GM12878 (cell line): ENCODE measurements around the gene SLC29A2. TPM values are rescaled to one million over a fixed set of nuclear protein-coding genes. Genes with fewer than 3 reads are reported as not detected.
A peak's percentile ranks its signal among the peaks of the same experiment; 100 is the strongest.

Source experiments
- BMI1 ChIP-seq: fragments of 450-650 bp; IDR thresholded peaks from 2 replicates; pipeline ENCODE4 v1.6.1; 2016; ENCODE audit warnings: mild to moderate bottlenecking, moderate library complexity, borderline replicate concordance
- BRCA1 ChIP-seq: IDR thresholded peaks from 2 replicates; pipeline ENCODE4 v1.6.1; 2011; ENCODE audit warnings: low read depth, low read length, improper control_type of control experiment
- CBX3 ChIP-seq: fragments of 200-600 bp; sonication (generic); IDR thresholded peaks from 2 replicates; pipeline ENCODE4 v1.6.1; 2016; ENCODE audit warnings: low read depth, borderline replicate concordance
- CREB1 ChIP-seq: IDR thresholded peaks from 2 replicates; pipeline ENCODE4 v1.6.1; 2012; ENCODE audit warnings: low read depth, mild to moderate bottlenecking, inconsistent platforms
- GABPA ChIP-seq: IDR thresholded peaks from 2 replicates; pipeline ENCODE4 v1.6.1; 2014; ENCODE audit warnings: antibody characterized with exemption, low read depth, mild to moderate bottlenecking, inconsistent platforms
- IKZF2 ChIP-seq, 2 experiments: fragments of 450-650 bp; IDR thresholded peaks; 2 replicates each; pipeline ENCODE4 v1.6.1; 2017; ENCODE audit warnings: mild to moderate bottlenecking in 2 of 2, moderate library complexity in 2 of 2
- JUNB ChIP-seq: IDR thresholded peaks from 2 replicates; pipeline ENCODE4 v1.6.1; 2016; ENCODE audit warnings: antibody characterized with exemption, mild to moderate bottlenecking
- KAT2A ChIP-seq: conservative IDR thresholded peaks from 2 replicates; pipeline ENCODE4 v1.6.1; 2011; ENCODE audit warnings: low read depth, low read length; ENCODE audit not compliant: control insufficient read depth
- KLF5 ChIP-seq: fragments of 450-650 bp; IDR thresholded peaks from 2 replicates; pipeline ENCODE4 v1.6.1; 2014; ENCODE audit warnings: mild to moderate bottlenecking; ENCODE audit not compliant: partially characterized antibody
- LARP7 ChIP-seq: fragments of 450-650 bp; IDR thresholded peaks from 2 replicates; pipeline ENCODE4 v1.6.1; 2017; ENCODE audit warnings: mild to moderate bottlenecking
- MYC ChIP-seq: IDR thresholded peaks from 2 replicates; pipeline ENCODE4 v1.6.1; 2011; ENCODE audit warnings: mild to moderate bottlenecking, low read length, moderate library complexity, inconsistent platforms; ENCODE audit not compliant: insufficient read depth, insufficient replicate concordance, insufficient read length, severe bottlenecking
- PAX8 ChIP-seq: fragments of 450-650 bp; IDR thresholded peaks from 2 replicates; pipeline ENCODE4 v1.6.1; 2017; ENCODE audit warnings: mild to moderate bottlenecking, moderate library complexity
- POLR2A ChIP-seq: IDR thresholded peaks from 2 replicates; pipeline ENCODE4 v1.6.1; 2011; ENCODE audit warnings: low read depth, mild to moderate bottlenecking, low read length
- RB1 ChIP-seq: fragments of 450-650 bp; formaldehyde crosslinking; IDR thresholded peaks from 2 replicates; pipeline ENCODE4 v1.6.1; 2017; ENCODE audit warnings: mild to moderate bottlenecking, borderline replicate concordance
- RBBP5 ChIP-seq: fragments of 200-600 bp; sonication (generic); conservative IDR thresholded peaks from 2 replicates; pipeline ENCODE4 v1.6.1; 2016
- SRF ChIP-seq, 2 experiments: IDR thresholded peaks; 2 replicates each; pipeline ENCODE4 v1.6.1; 2011; ENCODE audit warnings: low read depth in 2 of 2, low read length in 2 of 2, mild to moderate bottlenecking in 1 of 2, moderate library complexity in 1 of 2
- TBL1XR1 ChIP-seq: IDR thresholded peaks from 2 replicates; pipeline ENCODE4 v1.6.1; 2012; ENCODE audit warnings: low read depth, low read length, improper control_type of control experiment
- TCF12 ChIP-seq: IDR thresholded peaks from 2 replicates; pipeline ENCODE4 v1.6.1; 2011; ENCODE audit warnings: low read depth, mild to moderate bottlenecking, low read length
- polyA plus RNA-seq, 11 experiments: library from polyadenylated mRNA; depleted of rRNA in 4 of 11; unstranded in 6 of 11; stranded (reverse) in 5 of 11; fragments of >200 nt; fragmentation: Nextera tagmentation in 4 of 11; fragmentation: Illumina TruSeq in 1 of 11; extraction: Ambion mirVana in 4 of 11; extraction: Trizol in 1 of 11; gene quantifications; 1 replicate in 1 of 11; 2 replicates in 10 of 11; pipeline versions ENCODE4 v1.2.1 to v1.2.3, GENCODE V29; 2011 to 2016; ENCODE audit warnings: inconsistent platforms in 2 of 11, missing spikeins in 2 of 11, low read depth in 1 of 11
- total RNA-seq, 4 experiments: library from RNA; depleted of rRNA in 3 of 4; stranded (reverse); fragments of >200 nt in 3 of 4; fragmentation: Illumina TruSeq in 1 of 4; extraction: Trizol in 1 of 4; gene quantifications; 2 replicates each; pipeline versions ENCODE4 v1.2.1 to v1.2.3, GENCODE V29; 2013 to 2021
- TF ChIP-seq, protein P1 (sequence below): fragments of 450-650 bp; formaldehyde crosslinking; IDR thresholded peaks from 2 replicates; pipeline ENCODE4 v1.4.0; 2022; ENCODE audit warnings: mild to moderate bottlenecking, moderate library complexity
- TF ChIP-seq, protein P2 (sequence below): fragments of 450-650 bp; IDR thresholded peaks from 2 replicates; pipeline ENCODE4 v1.6.1; 2016; ENCODE audit warnings: mild to moderate bottlenecking
- TF ChIP-seq, protein P3 (sequence below): fragments of 150-350 bp; IDR thresholded peaks from 2 replicates; pipeline ENCODE4 v1.6.1; 2016; ENCODE audit warnings: low read depth, low read length
- TF ChIP-seq, protein P4 (sequence below): IDR thresholded peaks from 2 replicates; pipeline ENCODE4 v1.6.1; 2011; ENCODE audit warnings: borderline replicate concordance, low read depth, mild to moderate bottlenecking, moderate library complexity, low read length; ENCODE audit not compliant: insufficient read depth, poor library complexity, severe bottlenecking

The SLC29A2 gene
- total and polyA plus RNA-seq, 10 of the 15 experiments (the other 5 are each of a cell fraction or from before 2014, with no cell fraction given): 0.27 to 7.5 (median 2.2) TPM

GRCh38 chr11:66344550-66345315, 26.8 kb downstream of the SLC29A2 start, which contains the start of gene BRMS1 (continued):
- TF ChIP-seq SRF (IDR thresholded peaks at IDR 0.05; ENCODE audit: low read depth in 2 of 2, low read length in 2 of 2): peak in 1 of 2 experiments; percentile 89; a peak in 2 of 4 replicates
- peak; percentile 99 for TF ChIP-seq CREB1
- TF ChIP-seq TBL1XR1: no peak
- peak; percentile 90 for TF ChIP-seq BMI1
- TF ChIP-seq IKZF2 (IDR thresholded peaks at IDR 0.05): no peak
- peak; percentile 98 for TF ChIP-seq POLR2A
- TF ChIP-seq, protein P1, sequence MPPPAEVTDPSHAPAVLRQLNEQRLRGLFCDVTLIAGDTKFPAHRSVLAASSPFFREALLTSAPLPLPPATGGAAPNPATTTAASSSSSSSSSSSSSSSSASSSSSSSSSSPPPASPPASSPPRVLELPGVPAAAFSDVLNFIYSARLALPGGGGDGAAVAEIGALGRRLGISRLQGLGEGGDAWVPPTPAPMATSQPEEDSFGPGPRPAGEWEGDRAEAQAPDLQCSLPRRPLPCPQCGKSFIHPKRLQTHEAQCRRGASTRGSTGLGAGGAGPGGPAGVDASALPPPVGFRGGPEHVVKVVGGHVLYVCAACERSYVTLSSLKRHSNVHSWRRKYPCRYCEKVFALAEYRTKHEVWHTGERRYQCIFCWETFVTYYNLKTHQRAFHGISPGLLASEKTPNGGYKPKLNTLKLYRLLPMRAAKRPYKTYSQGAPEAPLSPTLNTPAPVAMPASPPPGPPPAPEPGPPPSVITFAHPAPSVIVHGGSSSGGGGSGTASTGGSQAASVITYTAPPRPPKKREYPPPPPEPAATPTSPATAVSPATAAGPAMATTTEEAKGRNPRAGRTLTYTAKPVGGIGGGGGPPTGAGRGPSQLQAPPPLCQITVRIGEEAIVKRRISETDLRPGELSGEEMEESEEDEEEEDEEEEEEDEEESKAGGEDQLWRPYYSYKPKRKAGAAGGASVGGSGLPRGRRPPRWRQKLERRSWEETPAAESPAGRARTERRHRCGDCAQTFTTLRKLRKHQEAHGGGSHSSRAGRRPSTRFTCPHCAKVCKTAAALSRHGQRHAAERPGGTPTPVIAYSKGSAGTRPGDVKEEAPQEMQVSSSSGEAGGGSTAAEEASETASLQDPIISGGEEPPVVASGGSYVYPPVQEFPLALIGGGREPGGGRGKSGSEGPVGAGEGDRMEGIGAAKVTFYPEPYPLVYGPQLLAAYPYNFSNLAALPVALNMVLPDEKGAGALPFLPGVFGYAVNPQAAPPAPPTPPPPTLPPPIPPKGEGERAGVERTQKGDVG: no peak
- no peak for TF ChIP-seq RB1
- peak; percentile 58; the same call in 1 of the 2 replicates for TF ChIP-seq LARP7
- TF ChIP-seq, protein P2, sequence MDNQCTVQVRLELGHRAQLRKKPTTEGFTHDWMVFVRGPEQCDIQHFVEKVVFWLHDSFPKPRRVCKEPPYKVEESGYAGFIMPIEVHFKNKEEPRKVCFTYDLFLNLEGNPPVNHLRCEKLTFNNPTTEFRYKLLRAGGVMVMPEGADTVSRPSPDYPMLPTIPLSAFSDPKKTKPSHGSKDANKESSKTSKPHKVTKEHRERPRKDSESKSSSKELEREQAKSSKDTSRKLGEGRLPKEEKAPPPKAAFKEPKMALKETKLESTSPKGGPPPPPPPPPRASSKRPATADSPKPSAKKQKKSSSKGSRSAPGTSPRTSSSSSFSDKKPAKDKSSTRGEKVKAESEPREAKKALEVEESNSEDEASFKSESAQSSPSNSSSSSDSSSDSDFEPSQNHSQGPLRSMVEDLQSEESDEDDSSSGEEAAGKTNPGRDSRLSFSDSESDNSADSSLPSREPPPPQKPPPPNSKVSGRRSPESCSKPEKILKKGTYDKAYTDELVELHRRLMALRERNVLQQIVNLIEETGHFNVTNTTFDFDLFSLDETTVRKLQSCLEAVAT: no peak; the same call in 1 of the 2 replicates
- TF ChIP-seq PAX8: no peak
- TF ChIP-seq BRCA1: no peak
- no peak for TF ChIP-seq JUNB
- no peak for TF ChIP-seq CBX3
- no peak for TF ChIP-seq RBBP5
- TF ChIP-seq TCF12: peak; percentile 60; the same call in 1 of the 2 replicates
- TF ChIP-seq GABPA: no peak
- TF ChIP-seq, protein P3, sequence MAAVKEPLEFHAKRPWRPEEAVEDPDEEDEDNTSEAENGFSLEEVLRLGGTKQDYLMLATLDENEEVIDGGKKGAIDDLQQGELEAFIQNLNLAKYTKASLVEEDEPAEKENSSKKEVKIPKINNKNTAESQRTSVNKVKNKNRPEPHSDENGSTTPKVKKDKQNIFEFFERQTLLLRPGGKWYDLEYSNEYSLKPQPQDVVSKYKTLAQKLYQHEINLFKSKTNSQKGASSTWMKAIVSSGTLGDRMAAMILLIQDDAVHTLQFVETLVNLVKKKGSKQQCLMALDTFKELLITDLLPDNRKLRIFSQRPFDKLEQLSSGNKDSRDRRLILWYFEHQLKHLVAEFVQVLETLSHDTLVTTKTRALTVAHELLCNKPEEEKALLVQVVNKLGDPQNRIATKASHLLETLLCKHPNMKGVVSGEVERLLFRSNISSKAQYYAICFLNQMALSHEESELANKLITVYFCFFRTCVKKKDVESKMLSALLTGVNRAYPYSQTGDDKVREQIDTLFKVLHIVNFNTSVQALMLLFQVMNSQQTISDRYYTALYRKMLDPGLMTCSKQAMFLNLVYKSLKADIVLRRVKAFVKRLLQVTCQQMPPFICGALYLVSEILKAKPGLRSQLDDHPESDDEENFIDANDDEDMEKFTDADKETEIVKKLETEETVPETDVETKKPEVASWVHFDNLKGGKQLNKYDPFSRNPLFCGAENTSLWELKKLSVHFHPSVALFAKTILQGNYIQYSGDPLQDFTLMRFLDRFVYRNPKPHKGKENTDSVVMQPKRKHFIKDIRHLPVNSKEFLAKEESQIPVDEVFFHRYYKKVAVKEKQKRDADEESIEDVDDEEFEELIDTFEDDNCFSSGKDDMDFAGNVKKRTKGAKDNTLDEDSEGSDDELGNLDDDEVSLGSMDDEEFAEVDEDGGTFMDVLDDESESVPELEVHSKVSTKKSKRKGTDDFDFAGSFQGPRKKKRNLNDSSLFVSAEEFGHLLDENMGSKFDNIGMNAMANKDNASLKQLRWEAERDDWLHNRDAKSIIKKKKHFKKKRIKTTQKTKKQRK: 0 out of 2 replicates have a peak, but pooled peaks have one; percentile 5
- no peak for TF ChIP-seq MYC
- TF ChIP-seq KAT2A: no peak
- TF ChIP-seq, protein P4, sequence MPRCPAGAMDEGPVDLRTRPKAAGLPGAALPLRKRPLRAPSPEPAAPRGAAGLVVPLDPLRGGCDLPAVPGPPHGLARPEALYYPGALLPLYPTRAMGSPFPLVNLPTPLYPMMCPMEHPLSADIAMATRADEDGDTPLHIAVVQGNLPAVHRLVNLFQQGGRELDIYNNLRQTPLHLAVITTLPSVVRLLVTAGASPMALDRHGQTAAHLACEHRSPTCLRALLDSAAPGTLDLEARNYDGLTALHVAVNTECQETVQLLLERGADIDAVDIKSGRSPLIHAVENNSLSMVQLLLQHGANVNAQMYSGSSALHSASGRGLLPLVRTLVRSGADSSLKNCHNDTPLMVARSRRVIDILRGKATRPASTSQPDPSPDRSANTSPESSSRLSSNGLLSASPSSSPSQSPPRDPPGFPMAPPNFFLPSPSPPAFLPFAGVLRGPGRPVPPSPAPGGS: no peak
- peak; percentile 80 for TF ChIP-seq KLF5
